T-helper 1 cell (primary cell): Measurements from ENCODE around the gene ADAMTS17.

Source experiments
- DNase-seq, 5 donors: peaks; one replicate each; pipeline ENCODE4 v3.0.0-alpha.2; 2012 to 2020

ADAMTS17 gene

DNA sequence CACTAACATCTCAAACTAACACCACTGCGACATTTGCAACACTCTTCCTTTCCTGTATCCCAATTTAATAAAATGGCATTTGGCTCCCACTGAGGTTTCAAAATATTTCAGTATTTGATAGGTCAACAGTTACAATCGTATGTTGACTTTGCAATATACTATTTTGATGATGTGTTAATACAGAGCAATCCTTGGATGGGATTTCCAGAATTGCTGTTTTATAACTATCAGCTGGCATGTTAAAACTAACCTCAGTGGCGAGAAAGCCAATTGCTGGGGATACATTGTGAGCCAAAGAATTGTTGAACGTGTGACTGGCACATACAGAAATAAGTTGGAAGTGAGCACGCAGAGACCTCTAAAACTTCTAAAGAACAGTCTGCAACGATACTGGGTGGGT, 382.4 kb downstream of the ADAMTS17 start:
- no peak for DNase-seq

- DNase-seq: no peak
Measured at GRCh38 chr15:99958426-99959097, 383.2 kb downstream of the ADAMTS17 start.

DNA sequence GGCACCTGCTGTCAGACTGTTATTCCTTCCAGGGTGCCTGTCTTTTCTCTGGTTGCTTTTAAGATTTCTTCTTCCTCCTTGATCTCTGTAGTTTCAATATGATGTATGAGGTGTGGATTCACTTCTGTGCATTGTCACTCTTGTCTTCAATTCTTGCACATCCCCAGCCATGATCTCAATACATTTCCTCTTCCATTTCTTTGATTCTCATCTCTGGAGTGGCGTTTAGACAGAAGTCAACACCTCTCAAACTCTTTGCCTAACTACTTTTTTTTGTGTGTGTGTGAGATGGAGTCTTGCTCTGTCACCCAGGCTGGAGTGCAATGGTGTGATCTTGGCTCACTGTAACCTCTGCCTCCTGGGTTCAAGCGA, 384.1 kb downstream of the ADAMTS17 start:
- DNase-seq: no peak

DNA sequence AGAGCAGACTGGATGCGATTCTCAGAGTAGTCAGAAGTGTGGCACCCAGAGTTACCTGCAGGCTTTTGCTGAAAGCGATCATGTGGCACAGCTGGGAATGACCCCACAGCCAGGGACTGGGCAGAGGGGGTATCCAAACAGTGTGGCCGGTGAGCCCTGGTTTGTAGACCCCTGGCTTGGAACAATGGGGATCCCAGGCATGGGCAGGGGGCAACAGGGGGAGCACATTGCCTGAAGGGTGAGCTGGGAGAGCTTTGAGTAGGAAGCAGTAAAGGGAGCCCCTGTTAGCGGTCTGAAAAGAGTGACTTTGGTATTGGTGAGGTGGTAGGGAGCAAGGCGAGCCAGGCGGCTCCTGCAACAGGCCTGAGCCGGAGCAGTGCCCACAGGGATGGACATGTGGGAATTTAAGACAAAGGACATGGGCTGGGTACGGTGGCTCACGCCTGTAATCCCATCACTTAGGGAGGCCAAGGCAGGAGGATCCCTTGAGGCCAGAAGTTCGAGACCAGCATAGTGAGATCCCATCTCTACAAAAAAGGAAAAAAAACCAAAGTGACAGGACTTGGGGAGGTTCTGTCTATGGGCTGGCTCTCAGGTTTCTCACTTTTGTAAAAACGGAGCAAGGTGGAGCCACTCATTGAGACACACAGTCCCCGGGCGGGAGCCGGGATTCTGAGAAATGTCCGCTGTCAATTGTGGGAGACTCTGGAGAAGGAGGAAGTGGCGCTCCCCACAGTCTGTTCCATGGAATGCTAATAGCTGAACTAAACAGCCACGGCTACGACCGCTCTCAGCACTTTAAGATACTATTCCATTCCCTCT, 384.7 kb downstream of the ADAMTS17 start:
- no peak for DNase-seq

- no peak for DNase-seq
Measured at GRCh38 chr15:99956022-99956775, 385.6 kb downstream of the ADAMTS17 start.

DNA sequence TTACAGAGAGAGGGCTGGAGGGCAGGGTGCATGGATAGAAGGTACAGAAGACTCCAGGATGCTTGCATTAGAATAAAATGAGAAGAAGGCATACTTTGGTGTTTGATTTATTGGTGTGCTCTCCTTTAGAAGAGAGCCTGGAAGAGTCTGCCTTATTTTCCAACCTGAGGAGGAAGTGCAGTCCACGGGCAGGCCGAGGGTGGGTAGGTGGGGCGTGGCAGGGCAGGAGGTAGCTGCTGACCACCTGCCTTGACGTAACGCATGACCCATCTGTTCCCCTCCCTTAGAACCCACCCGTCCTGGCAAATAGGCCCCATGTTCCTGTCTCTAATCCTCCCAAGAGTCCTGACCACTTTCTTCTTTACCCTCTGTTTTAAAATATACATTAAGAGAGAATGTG, 386.2 kb downstream of the ADAMTS17 start:
- no peak for DNase-seq

- no peak for DNase-seq
Measured at GRCh38 chr15:99955181-99955525, 386.6 kb downstream of the ADAMTS17 start.

GRCh38 chr15:99954361-99955180, 387.2 kb downstream of the ADAMTS17 start:
- no peak for DNase-seq

DNA sequence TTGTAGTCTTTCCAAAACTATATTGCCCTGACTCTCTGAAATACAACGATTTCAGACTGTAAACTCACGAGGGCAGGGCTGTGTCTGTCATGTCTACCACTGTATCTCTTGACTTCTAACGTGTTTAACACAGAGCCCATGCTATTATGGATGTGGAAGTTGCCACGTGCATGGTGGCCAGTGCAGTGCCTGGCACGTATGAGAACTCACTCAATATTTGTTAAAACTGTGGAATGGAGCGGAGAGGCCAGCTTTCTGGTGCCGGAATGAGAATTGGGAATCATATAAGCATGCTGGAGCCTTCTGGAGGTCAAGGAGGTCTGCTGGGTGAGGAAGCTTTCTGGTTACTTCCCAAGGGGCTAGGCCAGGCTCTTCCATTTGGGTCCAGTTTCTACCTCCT, 387.9 kb downstream of the ADAMTS17 start:
- DNase-seq: no peak

DNA sequence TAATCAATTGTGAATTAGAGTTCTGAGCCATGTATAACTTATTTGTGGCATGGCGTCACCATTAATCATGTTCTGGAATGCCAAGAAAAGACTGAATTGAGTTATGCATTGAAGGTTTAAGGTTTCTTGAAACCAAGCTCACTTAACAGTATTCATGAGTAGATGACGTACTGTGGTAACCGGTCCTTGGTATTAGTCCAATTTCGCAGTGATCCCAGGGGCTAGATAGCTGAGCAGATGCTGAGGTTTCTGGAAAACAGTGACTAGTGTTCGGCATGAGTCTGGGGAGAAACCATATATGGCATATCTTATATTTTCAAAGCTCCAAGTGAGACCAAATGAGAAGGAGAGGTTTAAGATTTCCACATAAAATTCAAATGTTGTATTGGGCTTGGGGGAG, 390.3 kb downstream of the ADAMTS17 start:
- no peak for DNase-seq

- DNase-seq: no peak
Measured at GRCh38 chr15:99944131-99944530, 397.6 kb downstream of the ADAMTS17 start.

DNA sequence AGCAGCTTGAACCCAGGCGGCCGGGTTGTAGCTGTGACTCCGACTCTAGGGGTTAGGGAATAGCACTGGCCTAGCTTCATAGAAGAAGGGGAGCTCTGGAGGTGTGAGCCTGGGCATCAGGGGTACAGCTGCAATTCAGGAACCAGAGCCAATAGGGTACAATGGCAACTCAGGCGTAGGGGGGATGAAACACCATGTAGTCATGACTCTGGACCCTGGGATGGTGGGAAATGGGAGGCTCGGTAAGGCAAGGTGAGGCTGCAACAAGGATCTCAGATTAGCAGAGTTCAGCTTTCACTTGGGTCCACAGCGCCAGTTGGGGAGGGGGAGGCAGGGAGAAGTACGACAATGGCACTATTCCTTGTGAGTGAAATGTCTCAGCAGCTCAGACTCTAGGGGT, 398.3 kb downstream of the ADAMTS17 start:
- no peak for DNase-seq

DNA sequence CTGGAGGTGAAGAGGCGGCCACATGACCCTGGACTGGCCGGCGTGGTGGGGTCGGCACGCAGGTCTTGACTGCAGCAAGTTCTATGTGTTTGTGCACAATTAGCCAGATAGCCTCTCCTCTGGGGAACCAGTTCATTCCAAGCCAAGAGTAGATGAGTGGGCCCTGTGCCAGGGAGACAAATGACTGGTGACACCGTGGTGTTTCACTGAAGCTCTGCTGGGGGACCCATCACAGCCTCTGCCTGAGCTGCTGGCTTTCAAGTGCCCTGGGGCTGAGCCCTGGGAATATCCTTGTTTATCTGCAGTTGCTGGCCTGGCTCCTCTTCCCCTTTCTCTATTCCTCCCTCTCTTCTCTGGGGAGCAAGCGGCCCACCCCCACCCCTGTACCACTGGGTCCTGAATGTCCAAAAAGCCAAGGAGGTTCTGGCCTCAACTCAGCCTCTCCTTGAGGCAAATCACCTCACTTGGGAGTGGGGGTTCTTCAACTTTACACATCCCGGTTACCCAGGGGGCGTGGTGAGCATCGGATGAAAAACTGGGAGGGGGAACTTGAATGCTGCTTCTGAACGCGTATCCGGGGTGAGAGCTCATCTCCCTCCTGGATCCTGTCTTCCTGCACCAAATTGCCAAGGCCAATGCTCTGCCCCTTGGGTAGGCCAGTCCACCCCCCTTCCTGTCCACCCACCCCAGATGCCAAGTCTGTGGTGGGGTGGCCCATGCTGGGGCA, 408.9 kb downstream of the ADAMTS17 start:
- DNase-seq: no peak

- DNase-seq: no peak
Measured at GRCh38 chr15:99931703-99932603, 409.8 kb downstream of the ADAMTS17 start.

DNA sequence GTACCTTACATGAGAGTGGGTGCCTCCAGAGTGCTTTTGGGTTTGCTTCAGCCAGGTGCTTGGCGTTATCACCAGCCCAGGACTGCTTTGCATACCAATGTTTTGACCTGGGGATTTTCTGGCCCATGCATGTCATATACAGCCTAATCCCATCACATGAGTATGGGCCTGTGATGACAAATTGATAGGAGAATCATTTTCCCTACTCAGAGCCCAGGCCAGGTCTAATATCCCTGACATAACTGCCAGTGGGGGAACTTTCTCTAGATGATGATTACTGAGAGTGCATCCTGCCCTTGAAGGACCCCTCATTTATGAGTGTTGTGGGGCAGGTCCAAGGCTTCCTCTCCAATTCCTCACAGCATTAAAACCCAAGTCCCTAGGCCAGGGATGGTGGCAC, 411.1 kb downstream of the ADAMTS17 start:
- no peak for DNase-seq

GRCh38 chr15:99929266-99929665, 412.5 kb downstream of the ADAMTS17 start:
- DNase-seq: no peak

- peak; percentile 75 to 84 (median 82) for DNase-seq
Measured at GRCh38 chr15:99928429-99928981, 413.3 kb downstream of the ADAMTS17 start.

GRCh38 chr15:99926532-99926931, 415.2 kb downstream of the ADAMTS17 start:
- DNase-seq: peak in 2 of 5 donors; percentile 26 to 28

GRCh38 chr15:99925661-99926461, 415.9 kb downstream of the ADAMTS17 start:
- DNase-seq: peak; percentile 68 to 79 (median 73)

GRCh38 chr15:99923711-99924110, 418.1 kb downstream of the ADAMTS17 start:
- DNase-seq: no peak
